KMS-11 (cell line): ENCODE measurements around the gene DCLK3.

Experiments
- H2AFZ ChIP-seq: fragments of 200-600 bp; sonication (generic); 2 replicates; pipeline ENCODE4 v1.6.1; 2016; ENCODE audit warnings: antibody characterized with exemption, mixed run types, low read depth
- H3K27ac ChIP-seq: fragments of 200-600 bp; sonication (generic); 2 replicates; pipeline ENCODE4 v1.6.1; 2016; ENCODE audit warnings: mild to moderate bottlenecking, mixed run types
- H3K27me3 ChIP-seq: fragments of 200-600 bp; sonication (generic); 2 replicates; pipeline ENCODE4 v1.6.1; 2017; ENCODE audit warnings: mild to moderate bottlenecking, low read depth, mixed run types, moderate library complexity; ENCODE audit not compliant: insufficient read depth
- H3K36me3 ChIP-seq: fragments of 200-600 bp; sonication (generic); 2 replicates; pipeline ENCODE4 v1.6.1; 2017; ENCODE audit warnings: mild to moderate bottlenecking, mixed run types; ENCODE audit not compliant: insufficient read depth
- H3K4me1 ChIP-seq: fragments of 200-600 bp; sonication (generic); 2 replicates; pipeline ENCODE4 v1.6.1; 2016; ENCODE audit warnings: mild to moderate bottlenecking, low read depth, mixed run types; ENCODE audit not compliant: poor library complexity, severe bottlenecking
- H3K4me2 ChIP-seq: fragments of 200-600 bp; sonication (generic); 2 replicates; pipeline ENCODE4 v1.7.0; 2016; ENCODE audit warnings: mild to moderate bottlenecking, mixed run types
- H3K4me3 ChIP-seq: fragments of 200-600 bp; sonication (generic); IDR thresholded peaks from 2 replicates; pipeline ENCODE4 v1.6.1; 2017; ENCODE audit warnings: low read depth, low read length, mixed read lengths; ENCODE audit not compliant: insufficient read depth
- H3K79me2 ChIP-seq: fragments of 200-600 bp; sonication (generic); 2 replicates; pipeline ENCODE4 v1.6.1; 2016; ENCODE audit warnings: low read depth, mixed run types; ENCODE audit not compliant: insufficient read depth
- H3K9ac ChIP-seq: fragments of 200-600 bp; sonication (generic); 2 replicates; pipeline ENCODE4 v1.6.1; 2016; ENCODE audit warnings: mild to moderate bottlenecking, mixed run types
- H4K20me1 ChIP-seq: fragments of 200-600 bp; sonication (generic); 2 replicates; pipeline ENCODE4 v1.6.1; 2016; ENCODE audit warnings: mild to moderate bottlenecking, mixed run types; ENCODE audit not compliant: insufficient read depth
- CTCF ChIP-seq: fragments of 200-600 bp; sonication (generic); conservative IDR thresholded peaks from 2 replicates; pipeline ENCODE4 v1.6.1; 2017; ENCODE audit warnings: low read depth, mild to moderate bottlenecking, antibody characterized with exemption, low read length, moderate library complexity, mixed read lengths

DCLK3 gene

GRCh38 chr3:36679384-36680200 lies 84.8 kb downstream of the DCLK3 start:
- Histone ChIP-seq H3K4me3 (no peak overlapping the region), H3K9ac (no peak overlapping the region), H3K4me1 (peaks cover 5% of the 10 kb centered on the region), H4K20me1 (no peaks in the 10 kb centered on the region), H3K27me3 (no peaks in the 10 kb centered on the region), H2AFZ (no peak overlapping the region), H3K36me3 (no peaks in the 10 kb centered on the region), H3K4me2 (no peak overlapping the region), H3K79me2 (no peaks in the 10 kb centered on the region), H3K27ac (no peak overlapping the region)
- TF ChIP-seq CTCF, result no peak

DNA sequence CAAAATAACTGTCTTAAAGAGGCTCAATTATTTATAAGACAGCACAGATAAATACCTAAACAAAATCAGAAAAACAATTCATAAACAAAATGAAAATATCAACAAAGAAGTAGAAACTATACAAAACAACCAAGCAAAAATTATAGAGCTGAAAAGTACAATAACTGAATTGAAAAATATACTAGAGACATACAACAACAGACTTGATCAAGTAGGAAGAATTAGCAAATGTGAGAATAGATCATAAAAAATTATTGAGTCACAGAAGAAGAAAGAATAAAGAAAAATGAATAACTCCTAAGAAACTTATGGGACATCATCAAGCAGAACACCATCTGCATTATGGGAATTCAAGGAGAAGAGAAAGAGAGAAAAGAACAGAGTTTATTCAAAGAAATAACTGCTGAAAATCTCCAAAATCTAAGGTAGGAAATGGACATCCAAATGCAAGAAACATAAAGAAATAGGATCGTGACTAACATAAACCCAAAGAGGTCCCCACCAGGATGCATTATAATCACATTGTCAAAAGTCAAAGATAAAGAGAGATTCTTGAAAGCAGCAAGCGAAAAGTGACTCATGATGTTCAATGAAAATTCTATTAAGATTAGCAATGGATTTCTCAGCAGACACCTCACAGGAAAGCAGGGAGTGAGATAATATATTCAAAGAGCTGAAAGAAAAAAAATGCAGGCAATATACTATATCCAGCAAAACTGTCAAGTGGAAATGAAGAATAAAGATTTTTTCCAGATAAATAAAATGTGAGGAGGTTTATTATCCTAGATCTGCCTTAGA lies 85.9 kb downstream of the DCLK3 start:
- Histone ChIP-seq H2AFZ (no peak overlapping the region), H3K4me2 (no peak overlapping the region), H3K79me2 (no peaks in the 10 kb centered on the region), H3K4me3 (no peak overlapping the region), H4K20me1 (no peaks in the 10 kb centered on the region), H3K9ac (no peak overlapping the region), H3K27ac (no peak overlapping the region), H3K27me3 (no peaks in the 10 kb centered on the region), H3K4me1 (peaks cover 5% of the 10 kb centered on the region), H3K36me3 (no peaks in the 10 kb centered on the region)
- TF ChIP-seq CTCF, result no peak

- no peaks in the 10 kb centered on the region for H4K20me1 ChIP-seq
- H3K36me3 ChIP-seq, result no peaks in the 10 kb centered on the region
- H3K4me1 ChIP-seq, result peaks cover 5% of the 10 kb centered on the region
- no peak for TF ChIP-seq CTCF
- H2AFZ ChIP-seq, result no peak overlapping the region
- H3K4me2 ChIP-seq, result no peak overlapping the region
- no peaks in the 10 kb centered on the region for H3K79me2 ChIP-seq
- H3K4me3 ChIP-seq, result no peak overlapping the region
- H3K9ac ChIP-seq, result no peak overlapping the region
- H3K27ac ChIP-seq, result no peak overlapping the region
- H3K27me3 ChIP-seq, result no peaks in the 10 kb centered on the region
Observed at GRCh38 chr3:36677331-36678007, 86.9 kb downstream of the DCLK3 start.

DNA sequence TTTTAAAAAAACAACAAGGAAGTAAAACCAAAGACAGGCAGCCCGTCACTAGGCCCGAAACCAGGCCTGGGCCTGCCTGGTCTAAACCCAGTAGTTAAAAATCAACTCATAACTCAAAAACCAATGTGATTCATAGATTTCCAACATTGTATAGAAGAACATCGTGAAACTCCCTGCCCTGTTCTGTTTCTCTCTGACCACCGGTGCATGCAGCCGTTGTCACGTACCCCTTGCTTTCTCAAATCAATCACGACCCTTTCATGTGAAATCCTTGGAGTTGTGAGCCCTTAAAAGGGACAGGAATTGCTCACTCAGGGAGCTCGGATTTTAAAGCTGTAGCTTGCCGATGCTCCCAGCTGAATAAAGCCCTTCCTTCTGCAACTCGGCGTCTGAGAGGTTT lies 89.5 kb downstream of the DCLK3 start:
- Histone ChIP-seq H3K27ac (no peak overlapping the region), H4K20me1 (no peaks in the 10 kb centered on the region), H2AFZ (no peak overlapping the region), H3K4me1 (peaks cover 5% of the 10 kb centered on the region), H3K4me2 (no peak overlapping the region), H3K27me3 (no peaks in the 10 kb centered on the region), H3K79me2 (no peaks in the 10 kb centered on the region), H3K36me3 (no peaks in the 10 kb centered on the region), H3K9ac (no peak overlapping the region), H3K4me3 (no peak overlapping the region)
- no peak for TF ChIP-seq CTCF
